WTC11 (cell line): ENCODE data around the gene FRK.

Experiments
- ELF4 ChIP-seq: sonication (generic); formaldehyde crosslinking; IDR thresholded peaks from 2 replicates; pipeline ENCODE4 v1.8.1; 2022; ENCODE audit warnings: low read depth, mild to moderate bottlenecking, moderate library complexity, missing genetic modification reagents
- FOXP1 ChIP-seq: sonication (generic); formaldehyde crosslinking; IDR thresholded peaks from 2 replicates; pipeline ENCODE4 v1.8.0; 2022; ENCODE audit warnings: missing genetic modification reagents, mild to moderate bottlenecking, moderate library complexity, borderline replicate concordance
- JUN ChIP-seq: sonication (generic); formaldehyde crosslinking; IDR thresholded peaks from 2 replicates; pipeline ENCODE4 v1.8.0; 2023; ENCODE audit warnings: mild to moderate bottlenecking, missing genetic modification reagents
- TF ChIP-seq, protein P1 (sequence below): fragments of 200-600 bp; IDR thresholded peaks from 2 replicates; pipeline ENCODE4 v1.8.0; 2022; ENCODE audit warnings: antibody characterized with exemption
- TF ChIP-seq, protein P2 (sequence below): fragments of 250-450 bp; sonication (Bioruptor Pico); IDR thresholded peaks from 2 replicates; pipeline ENCODE4 v2.1.2; 2022; ENCODE audit warnings: mild to moderate bottlenecking, moderate library complexity

DNA sequence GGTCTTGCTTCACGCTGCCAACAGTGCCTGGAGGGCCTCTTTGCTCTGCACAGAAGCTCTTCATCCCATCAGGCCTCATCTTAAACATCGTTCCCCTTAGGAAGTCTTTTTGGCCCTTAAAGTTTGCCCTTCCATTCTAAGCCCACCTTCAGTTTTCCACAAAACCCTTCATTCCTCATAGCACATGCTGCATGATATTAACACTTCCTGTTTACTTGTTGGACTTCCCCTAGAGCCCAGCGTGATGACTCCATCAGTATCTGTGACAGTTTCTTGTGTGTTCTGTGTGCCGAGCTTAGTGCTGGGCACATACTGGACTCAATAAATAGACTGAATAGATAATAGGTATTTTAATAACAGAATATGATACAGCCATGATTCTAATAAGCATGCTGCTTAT is 42.2 kb upstream of the FRK start:
- TF ChIP-seq, protein P1, sequence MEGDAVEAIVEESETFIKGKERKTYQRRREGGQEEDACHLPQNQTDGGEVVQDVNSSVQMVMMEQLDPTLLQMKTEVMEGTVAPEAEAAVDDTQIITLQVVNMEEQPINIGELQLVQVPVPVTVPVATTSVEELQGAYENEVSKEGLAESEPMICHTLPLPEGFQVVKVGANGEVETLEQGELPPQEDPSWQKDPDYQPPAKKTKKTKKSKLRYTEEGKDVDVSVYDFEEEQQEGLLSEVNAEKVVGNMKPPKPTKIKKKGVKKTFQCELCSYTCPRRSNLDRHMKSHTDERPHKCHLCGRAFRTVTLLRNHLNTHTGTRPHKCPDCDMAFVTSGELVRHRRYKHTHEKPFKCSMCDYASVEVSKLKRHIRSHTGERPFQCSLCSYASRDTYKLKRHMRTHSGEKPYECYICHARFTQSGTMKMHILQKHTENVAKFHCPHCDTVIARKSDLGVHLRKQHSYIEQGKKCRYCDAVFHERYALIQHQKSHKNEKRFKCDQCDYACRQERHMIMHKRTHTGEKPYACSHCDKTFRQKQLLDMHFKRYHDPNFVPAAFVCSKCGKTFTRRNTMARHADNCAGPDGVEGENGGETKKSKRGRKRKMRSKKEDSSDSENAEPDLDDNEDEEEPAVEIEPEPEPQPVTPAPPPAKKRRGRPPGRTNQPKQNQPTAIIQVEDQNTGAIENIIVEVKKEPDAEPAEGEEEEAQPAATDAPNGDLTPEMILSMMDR, result no peak
- TF ChIP-seq, protein P2, sequence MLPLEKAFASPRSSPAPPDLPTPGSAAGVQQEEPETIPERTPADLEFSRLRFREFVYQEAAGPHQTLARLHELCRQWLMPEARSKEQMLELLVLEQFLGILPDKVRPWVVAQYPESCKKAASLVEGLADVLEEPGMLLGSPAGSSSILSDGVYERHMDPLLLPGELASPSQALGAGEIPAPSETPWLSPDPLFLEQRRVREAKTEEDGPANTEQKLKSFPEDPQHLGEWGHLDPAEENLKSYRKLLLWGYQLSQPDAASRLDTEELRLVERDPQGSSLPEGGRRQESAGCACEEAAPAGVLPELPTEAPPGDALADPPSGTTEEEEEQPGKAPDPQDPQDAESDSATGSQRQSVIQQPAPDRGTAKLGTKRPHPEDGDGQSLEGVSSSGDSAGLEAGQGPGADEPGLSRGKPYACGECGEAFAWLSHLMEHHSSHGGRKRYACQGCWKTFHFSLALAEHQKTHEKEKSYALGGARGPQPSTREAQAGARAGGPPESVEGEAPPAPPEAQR (CRISPR knock-in tag), result no peak
- TF ChIP-seq FOXP1 (CRISPR knock-in tag), result no peak
- no peak for TF ChIP-seq ELF4 (CRISPR knock-in tag)
- no peak for TF ChIP-seq JUN (CRISPR knock-in tag)
